AG09319 (cell line): Measurements from ENCODE around the gene SCRN1.

Experiments
- DNase-seq: peaks from one replicate; pipeline ENCODE4 v3.0.0-alpha.2; 2010; ENCODE audit warnings: low read depth; ENCODE audit errors: extremely low read depth
- TF ChIP-seq, protein P1 (sequence below): IDR thresholded peaks from 2 replicates; pipeline ENCODE4 v1.5.1; 2011; ENCODE audit warnings: low read depth, mild to moderate bottlenecking, inconsistent platforms, low read length, moderate library complexity

The SCRN1 gene

DNA sequence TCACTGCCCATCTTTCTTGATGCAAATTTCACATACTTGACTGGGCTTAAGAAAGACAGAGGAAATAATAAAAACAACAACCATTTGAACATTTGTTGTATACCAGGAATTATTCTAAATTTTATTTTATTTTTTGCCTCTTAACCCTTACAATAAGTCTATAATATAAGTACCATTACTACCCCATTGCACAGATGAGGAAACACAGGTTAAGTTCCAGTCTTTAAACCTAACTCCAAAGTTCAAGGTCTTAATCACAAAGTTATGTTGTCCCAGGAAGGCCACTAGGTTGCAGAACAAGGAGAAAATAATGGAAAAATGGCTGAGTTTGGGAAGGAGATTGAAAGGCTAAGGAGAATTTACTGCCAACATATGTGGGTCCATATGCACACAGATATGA lies 33.4 kb upstream of the SCRN1 start:
- TF ChIP-seq, protein P1, sequence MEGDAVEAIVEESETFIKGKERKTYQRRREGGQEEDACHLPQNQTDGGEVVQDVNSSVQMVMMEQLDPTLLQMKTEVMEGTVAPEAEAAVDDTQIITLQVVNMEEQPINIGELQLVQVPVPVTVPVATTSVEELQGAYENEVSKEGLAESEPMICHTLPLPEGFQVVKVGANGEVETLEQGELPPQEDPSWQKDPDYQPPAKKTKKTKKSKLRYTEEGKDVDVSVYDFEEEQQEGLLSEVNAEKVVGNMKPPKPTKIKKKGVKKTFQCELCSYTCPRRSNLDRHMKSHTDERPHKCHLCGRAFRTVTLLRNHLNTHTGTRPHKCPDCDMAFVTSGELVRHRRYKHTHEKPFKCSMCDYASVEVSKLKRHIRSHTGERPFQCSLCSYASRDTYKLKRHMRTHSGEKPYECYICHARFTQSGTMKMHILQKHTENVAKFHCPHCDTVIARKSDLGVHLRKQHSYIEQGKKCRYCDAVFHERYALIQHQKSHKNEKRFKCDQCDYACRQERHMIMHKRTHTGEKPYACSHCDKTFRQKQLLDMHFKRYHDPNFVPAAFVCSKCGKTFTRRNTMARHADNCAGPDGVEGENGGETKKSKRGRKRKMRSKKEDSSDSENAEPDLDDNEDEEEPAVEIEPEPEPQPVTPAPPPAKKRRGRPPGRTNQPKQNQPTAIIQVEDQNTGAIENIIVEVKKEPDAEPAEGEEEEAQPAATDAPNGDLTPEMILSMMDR, result no peak
- DNase-seq, result no peak

GRCh38 chr7:30020535-30020934 lies 30.9 kb upstream of the SCRN1 start:
- DNase-seq, result no peak

DNA sequence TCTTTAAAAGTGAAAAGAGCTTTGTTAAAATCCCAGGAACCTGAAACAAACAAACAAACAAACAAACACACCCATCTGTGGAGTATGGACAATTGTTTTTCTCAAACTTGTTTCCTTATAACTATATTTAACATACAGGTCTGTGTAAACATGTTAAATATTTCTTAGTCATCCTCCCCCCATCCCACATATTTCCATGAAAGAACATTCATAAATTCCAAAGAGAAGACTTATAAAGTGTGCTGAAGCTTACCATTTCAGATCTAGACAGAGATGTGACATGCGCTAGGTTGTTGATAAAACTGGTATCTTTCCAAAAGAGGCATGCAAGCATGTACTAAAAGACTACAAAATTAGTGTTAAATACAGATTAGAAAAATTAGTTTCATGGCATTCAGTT lies 30.4 kb upstream of the SCRN1 start:
- TF ChIP-seq, protein P1, result no peak
- DNase-seq, result no peak

More at GRCh38 chr7:30020535-30020934, 30.9 kb upstream of the SCRN1 start:
- TF ChIP-seq, protein P1, result no peak

- TF ChIP-seq, protein P1, result no peak; the same call in none of the 2 replicates
- DNase-seq, result no peak
Measured at GRCh38 chr7:30019387-30019786, 29.8 kb upstream of the SCRN1 start.

DNA sequence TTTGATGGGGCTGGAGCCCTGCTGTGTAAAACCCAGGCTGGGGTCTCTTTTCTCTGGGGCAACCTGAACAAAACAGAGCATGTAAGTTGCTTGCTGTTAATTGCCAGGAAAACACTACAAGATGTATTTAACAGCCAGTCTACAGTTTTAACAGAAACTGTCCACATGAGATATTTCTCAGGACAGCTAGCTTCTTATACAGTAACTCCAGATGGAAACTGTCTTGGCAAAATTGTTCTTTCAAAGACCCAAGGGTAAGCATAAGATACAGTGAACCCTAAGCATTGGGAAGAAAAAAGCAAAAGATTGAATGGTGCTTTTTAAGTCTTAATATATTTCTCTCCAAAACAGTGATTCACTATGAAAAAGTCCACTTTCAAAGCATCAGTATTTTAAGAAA lies 28.9 kb upstream of the SCRN1 start:
- no peak for DNase-seq
- TF ChIP-seq, protein P1, result no peak

GRCh38 chr7:30012757-30013156 lies 23.2 kb upstream of the SCRN1 start:
- DNase-seq, result no peak
- TF ChIP-seq, protein P1, result no peak

- no peak for DNase-seq
- TF ChIP-seq, protein P1, result no peak
Measured at GRCh38 chr7:30010021-30010420, 20.4 kb upstream of the SCRN1 start.
